Stimulated activated CD4-positive, alpha-beta T cell treated with anti-CD3 and anti-CD28 coated beads, Interleukin-2, amount 100 ng/mL, for 24 hours (primary cell): ENCODE measurements around the gene C16orf90.

Source experiments
- DNase-seq, 2 donors: peaks; one replicate each; pipeline ENCODE4 v3.0.0-alpha.2; 2020

C16orf90 gene, protein sequence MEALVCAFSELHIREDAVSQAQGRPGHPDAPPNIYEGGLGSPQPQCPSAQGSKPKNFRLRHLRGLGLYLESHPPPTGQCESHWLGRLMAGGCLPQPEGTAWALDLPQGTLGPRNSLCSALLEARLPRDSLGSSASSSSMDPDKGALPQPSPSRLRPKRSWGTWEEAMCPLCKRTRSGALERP

DNA sequence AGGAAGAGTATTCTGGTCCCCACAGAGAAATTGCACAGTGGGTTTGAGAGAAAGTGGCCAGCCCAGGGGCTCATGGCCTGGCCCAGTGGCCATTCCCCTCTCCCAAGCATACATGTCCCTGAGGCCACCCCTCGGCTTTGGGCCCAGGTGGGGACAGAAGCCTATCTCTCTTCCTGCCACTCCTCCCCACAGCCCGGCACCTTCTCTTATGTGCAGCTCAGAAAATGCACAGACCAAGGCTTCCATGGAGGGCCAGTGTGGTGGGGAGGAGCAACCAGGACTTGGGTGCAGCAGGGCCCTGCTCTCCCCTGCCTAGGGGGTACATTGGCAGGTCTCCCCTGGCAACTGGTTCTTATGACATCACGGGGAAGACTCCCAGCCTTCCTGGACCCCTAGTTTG, at the start of gene C16orf90:
Gene C16orf90, minus strand, starts transcription at position 314 of the 400 bp plus-strand sequence. Its CDS starts 68 bp downstream, at position 246.
- DNase-seq = no peak

DNA sequence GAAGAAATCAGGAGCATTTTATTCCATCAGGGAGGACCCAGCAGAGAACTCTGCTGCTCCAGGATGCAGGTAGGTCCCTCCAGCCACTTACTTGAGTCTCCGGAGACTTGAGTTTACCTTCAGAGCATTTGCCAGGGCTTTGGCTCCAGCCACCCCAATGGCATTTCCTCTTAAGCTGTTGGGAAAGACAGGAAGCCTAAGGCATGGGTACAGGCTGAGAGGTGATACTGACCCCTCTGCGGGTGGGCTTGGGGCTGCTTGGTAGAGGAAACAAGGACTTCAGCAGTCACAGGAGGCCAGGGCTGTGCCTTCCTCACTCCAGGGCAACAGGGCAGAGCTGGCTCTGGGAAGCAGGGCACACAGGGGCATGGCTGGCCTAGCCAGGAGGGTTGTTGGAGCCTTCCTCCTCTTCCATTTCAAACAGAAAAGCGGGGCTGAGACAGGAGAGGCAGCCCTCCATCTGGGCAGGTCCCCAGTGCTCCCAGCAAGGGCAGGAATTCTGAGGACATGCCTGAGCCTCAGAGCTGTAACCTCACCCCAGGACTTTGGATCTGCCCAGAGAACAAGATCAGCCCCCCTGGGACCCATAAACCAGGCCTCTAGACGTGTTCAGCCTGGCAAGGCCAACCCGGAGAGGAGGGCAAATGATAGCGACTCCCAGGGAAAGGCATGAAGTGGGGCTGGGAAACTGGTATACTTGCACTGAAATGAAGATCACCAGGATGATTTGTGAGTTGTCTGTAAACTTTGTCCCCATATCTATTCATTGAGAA, 47.5 kb upstream of the C16orf90 start:
- DNase-seq = no peak

DNA sequence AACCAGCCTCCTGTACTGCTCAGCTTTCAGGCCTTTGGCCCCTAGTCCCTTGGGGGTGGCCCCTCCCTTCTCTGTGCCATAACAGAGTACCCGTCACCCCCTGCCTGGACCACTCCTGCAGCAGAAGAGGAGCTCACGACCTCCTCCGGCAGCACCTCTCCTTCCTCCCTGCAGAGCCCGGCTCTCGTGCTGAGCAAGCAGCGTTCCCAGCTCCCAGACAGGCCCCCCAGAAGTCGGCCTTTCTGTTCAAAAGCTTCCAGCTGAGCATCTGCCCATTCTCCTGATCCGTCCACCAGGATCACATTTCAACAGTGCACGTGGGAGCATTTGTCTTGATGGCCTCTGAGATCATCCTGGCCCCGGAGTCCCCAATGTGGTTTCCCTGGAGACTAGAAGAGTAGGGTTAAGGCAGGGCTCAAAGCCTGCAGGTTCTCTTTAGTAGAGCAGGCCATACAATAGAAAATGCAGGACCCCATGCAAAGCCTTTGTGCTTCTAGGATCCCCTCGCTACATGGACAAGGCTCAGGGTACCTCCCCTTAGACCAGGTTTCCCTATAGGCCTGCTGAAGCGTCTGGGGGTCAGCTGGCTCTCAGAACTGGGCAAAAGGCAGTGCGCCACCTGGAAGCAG, 46.4 kb upstream of the C16orf90 start:
- no peak for DNase-seq

DNA sequence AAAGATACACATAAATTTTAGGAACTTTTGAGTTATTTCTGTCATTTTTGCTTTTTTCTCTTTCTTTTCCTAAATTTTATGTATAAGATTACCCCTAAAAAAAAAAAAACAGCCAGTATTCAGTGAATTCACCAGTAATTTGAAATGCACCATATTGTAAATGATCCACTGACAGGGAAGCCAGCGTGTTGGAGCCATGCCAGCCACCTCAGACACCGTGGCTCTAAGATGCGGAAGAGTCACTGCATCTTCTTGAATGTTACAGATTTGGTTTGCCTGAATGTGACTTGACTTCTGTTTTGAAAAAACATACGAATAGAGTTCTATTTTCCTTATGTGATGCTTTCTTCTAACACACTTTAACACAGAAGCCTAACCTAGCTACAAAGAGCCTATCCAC, 42.9 kb upstream of the C16orf90 start:
- no peak for DNase-seq

DNA sequence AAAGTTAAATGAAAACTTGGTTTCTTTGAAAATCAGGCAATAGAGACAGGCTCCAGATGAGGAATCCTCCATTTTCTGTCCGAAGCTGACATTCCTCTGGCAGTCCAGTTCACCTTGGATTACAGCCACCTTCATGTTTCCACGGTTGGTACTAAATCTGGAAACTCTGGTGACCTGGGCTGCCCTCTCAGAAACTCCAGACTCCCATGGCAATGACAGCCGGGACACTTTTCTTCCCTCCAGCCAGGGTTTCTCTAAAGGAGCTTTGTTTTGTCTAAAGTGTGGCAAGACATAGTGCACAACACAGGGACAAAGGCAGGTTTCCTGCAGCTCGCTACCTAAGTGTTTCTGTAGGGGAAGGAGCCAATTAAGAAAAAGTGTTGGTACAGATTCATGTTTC, 41.6 kb upstream of the C16orf90 start:
- no peak for DNase-seq

DNA sequence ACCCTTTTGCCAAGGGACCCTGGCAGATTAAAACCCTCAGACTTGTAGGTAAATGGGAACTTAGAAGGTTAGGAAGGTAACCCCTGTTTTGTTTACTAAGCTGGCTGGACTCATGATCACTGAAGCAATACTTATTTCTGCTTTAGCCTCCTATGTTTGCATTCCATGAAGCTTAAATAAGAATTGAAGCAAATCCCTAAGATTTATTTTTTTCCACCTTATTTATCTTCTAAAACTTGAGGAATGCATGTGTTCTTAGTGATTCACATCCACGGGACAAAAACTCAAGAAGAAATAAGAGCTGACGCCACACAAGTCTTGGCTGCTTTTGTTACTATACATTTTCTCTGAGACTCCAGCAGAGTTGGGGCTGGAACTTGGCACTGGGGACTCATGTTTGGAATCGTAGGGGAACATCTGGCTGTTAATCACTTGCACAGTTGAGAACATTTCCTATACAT, 41.0 kb upstream of the C16orf90 start:
- no peak for DNase-seq

DNA sequence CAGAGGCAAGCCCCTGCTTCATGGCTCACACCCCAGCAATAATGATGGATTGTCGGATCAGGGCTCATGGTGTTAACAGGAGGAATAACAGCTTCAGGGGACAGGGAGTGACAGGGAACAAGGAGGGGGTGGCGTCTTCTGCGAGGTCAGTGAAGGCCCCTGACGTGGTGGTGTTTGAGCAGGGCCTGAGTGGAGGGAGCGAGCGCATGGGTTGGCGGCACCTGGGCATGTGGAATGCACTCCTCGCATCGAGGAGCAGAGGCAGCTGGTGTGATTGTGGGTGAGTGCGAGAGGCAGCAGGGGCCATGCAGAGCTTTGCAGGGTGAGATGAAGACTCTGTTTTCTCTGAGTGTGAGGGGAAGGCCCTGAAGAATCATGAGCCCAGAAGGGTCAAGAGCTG, 38.8 kb upstream of the C16orf90 start:
- DNase-seq = no peak

DNA sequence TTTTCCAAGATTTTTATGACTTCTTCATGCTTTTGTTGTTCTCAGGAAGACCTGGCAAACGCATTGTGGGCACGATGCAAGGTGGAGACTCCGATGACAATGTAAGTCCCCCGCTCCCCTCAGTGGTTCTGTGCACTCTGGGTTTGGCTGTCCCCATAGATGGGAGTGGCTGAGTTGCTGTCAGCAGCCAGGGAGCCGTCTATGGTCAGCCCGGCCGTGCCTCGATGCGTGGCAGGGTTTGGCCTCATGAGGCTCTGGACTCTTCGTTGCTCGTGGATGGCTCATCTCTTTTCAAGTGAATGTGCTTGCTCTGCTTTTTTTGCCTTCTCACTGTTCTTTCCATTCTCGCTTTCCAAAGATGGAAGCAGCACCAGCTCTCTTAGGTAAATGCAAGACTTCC, 37.5 kb upstream of the C16orf90 start:
- DNase-seq = no peak

DNA sequence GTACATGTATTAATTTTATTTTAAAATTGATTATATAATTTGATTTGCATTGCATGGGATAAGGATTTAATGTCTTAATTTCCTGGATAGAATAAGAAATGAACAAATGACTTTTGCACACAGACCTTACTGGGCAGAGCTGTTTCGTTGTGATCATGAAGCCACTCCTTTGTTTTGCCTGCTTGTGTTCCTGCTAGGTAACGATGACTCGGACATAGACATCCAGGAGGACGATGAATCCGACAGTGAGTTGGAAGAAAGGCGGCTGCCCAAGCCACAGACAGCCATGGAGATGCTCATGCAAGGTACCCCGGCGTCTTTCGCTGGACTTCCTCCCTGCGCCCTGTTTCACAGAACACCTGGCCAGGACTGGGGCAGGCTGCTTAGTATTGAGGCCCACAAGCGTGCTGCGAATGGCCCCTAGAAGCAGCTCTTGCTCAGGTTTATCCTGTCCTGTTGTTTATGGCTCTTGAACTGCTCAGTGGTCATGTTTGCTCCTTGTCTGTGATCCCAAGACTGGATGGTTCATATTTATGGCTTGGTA, 35.2 kb upstream of the C16orf90 start:
- no peak for DNase-seq

DNA sequence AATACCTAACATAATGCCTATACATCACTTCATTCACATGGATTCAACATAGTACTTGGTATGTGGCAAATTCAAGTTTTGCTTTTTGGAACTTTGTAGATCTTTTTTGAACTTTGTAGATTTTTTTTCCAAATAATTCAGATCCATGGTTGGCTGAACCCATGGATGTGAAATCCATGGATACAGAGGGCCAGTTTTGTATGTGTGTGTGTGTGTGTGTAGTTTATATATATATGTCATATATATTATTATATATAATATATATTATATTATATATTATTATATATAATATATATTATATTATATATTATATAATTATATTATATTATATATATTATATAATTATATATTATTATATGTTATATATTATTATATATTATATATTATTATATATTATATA, 33.9 kb upstream of the C16orf90 start:
- DNase-seq = no peak

DNA sequence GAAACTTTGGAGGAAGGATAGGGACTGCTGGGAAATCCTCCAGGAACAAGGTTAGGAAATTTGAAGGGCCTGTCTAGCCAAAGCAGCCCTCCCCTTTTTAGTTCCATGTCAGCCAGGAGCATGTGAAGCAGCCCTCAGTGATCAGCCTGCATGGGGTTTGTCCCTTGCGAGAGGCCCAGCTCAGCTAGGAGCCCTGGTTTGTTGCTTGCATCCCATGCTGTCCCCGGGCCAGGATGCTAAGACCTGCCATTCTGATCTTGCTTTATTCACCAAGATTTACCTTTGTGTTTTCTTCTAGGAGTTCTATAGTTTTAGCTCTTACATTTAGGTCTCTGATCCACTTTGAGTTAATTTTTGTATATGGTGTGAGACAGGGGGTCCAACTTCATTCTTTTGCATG, 33.1 kb upstream of the C16orf90 start:
- no peak for DNase-seq

DNA sequence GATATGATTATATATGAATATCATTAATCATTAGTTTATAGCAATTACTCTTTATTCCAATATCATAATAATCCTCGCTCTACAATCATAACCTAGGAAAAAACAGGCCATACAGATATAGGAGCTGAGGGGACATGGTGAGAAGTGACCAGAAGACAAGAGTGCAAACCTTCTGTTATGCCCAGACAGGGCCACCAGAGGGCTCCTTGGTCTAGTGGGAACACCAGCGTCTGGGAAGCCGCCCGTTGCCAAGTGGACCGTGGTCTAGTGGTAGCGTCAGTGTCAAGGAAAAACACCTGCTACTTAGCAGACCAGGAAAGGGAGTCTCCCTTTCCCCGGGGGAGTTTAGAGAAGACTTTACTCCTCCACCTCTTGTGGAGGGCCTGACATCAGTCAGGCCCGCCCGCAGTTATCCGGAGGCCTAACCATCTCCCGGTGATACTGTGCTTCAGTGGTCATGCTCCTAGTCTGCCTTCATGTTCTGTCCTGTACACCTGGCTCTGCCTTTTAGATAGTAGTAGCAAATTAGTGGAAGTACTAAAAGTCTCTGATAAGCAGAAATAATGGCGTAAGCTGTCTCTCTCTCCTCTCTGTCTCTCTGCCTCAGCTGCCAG, 32.0 kb upstream of the C16orf90 start:
- peak; percentile 64 to 70 for DNase-seq

DNA sequence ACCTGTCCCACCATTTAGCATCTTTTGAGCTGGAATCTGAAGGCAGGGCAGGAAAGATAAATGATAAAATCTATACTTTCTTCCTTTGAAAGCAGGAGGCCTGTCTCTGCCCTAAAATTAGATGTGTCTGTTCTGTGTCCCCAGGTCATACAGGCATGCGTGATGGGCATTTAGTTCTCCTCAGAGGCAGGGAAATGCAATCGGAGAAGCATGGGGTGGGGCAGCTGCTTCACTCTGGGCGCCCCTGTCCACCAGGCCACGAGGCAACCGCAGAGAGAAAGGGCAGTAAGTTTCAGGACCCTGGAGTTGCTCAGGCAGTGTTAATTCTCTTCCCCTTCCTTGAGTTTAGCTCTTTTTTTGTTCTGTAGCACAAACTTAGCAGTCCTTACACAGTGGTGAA, 30.7 kb upstream of the C16orf90 start:
- no peak for DNase-seq

DNA sequence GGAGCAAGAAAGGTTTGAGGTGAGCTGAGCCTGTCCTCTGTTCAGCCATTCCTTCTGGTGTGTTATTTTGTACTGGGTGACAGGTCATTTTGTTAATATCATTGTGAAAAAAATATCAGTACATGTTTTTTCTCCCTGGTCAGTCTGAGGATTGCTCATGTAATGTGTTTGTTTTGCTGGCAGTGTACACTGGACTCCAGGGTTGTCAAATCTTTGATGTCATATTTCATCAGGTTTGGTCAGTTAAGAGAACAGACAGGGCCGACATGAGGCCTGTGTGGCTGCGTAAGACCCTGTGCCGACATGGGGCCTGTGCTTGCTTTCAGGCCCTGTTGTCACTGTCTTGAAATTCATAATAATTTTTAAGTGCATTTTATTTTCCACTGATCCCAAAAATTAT, 28.0 kb upstream of the C16orf90 start:
- no peak for DNase-seq

DNA sequence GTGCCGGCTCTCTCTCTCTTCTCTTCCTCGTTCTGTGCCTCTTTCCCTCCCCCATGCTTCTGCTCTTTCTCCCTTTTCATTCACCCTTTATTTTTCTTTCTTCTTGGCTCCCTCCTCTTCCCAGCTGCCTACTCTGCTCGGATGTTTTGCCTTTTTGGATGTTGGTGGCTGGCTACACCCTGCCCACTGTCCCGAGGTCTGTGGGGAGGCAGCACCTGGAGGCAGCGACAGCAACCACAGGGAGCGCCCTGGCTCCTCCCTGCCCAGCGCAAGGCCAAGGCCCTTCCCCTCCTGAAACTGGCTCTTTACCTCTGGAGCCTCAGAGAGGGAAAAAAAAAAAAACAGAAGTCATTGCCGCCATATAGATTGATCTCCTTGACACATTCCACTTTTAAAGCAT, 25.6 kb upstream of the C16orf90 start:
- DNase-seq = no peak

DNA sequence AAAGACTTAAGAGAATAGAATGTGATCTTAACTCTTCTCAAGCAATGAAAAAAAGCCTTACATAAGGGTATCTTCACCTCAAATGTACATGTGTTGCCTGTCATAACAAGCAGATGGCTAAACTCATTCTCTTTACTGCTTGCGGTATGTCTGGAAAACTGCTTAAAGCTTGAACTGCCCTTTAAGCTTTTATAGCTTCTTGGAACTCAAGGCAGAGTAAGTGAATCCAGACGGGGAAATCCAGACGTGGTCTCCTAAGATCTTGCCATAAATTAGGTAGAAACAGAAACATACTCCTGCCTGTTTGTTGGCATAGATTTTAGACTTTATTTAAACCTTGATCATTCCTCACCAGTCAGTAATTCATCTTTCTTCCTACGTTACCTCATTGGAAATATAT, 25.1 kb upstream of the C16orf90 start:
- DNase-seq = no peak

DNA sequence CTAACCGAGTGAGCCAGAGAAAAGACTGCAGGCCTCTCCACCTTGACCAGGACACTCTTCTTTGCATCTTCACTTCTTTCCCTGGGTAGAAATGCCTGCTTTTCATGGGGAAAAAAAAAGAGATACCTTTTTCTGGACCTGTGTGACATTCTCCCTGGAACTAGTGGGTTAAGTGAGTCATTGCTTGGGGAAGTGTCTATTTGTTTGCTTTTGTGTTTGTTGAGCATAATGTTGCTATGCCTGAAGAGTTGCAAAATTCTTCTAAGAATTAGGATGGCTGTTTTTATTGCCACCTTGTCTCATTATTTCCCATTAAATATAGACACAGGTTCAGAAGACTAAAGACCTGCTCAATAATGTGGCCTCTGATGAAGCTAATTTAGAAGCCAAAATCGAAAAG, 24.3 kb upstream of the C16orf90 start:
- no peak for DNase-seq

DNA sequence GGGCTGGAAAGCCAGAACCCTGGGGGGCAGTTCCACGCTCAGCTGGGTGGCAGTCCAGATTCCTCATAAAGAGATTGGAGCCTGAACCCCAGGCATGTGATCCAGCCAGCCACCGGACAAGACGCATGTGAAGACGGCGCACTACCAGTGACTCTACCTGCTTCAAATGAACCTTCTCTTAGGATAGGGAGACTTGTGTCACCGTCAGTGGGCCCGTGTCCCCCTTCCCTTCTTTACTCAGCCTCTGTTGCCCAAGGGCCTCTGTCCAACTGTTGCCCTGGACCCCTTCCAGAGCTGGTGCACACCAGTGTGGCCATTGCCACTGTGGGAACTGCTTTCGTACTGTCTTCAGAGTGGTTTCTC, 23.7 kb upstream of the C16orf90 start:
- no peak for DNase-seq

DNA sequence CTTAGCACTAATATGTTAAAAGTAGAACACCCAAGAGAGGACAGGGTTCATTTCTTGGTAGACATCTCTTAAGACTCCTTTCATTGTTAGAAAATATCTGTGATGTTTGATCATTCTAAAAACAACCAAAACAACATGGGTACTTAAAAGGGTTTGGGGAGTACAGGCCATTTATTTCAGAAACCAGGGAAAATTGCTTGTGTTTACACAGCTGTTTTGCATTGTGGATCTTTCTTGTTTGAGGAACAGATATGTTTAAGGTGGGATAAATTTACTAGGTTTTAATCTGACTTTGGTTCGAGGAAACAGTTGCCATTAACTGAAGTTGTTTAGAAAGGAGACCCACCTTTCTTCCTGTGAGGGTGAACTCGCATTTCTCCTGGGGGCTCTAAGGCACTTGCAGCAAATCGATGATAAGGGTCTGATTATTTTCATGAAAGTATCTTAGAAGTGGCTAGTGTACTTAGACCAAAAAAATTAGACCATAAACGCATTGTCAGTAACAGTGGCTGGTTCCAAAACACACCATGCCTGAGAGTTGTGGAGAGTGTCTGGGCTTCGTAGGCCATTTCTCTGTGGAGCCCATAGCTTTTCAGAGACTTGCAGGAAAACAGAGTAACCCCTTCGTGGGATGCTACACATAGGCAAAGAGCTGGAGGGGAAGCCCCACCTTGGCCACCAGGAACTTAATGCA, 23.1 kb upstream of the C16orf90 start:
- DNase-seq = no peak

DNA sequence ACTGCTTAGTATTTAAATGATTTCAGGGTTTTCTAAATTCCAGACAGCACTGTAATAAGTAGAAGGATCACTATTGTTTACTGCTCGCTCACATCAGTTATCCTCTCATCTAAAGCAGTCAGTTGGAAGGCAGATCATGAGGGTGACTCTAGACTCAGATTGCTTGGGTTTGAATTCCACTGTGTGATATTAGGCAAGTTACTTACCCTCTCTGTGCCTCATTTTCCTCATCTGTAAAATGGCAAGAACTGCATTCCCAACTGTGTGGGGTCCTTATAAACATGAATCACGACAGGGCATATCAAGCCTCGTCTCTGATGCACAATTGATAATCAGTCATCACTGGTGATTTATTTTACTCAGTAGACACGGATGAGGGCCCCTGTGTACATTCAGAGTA, 20.6 kb upstream of the C16orf90 start:
- no peak for DNase-seq

DNA sequence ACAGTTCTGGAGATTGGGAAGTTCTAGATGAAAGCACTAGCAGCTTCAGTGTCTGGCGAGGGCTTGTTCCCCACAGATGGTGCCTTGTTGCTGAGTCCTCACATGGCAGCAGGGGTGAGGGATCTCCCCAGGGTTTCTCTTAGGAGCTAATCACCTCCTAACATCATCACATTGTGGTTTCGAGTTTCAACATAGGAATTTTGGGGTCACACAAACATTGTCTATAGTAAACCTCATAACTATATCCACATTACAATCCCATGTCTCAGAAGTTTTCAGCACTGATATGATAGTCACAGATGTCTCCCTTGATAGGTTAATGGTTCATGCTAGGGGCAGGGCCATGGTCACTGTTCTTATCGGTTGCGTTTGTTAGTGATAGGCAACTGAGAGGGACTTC, 19.3 kb upstream of the C16orf90 start:
- no peak for DNase-seq

DNA sequence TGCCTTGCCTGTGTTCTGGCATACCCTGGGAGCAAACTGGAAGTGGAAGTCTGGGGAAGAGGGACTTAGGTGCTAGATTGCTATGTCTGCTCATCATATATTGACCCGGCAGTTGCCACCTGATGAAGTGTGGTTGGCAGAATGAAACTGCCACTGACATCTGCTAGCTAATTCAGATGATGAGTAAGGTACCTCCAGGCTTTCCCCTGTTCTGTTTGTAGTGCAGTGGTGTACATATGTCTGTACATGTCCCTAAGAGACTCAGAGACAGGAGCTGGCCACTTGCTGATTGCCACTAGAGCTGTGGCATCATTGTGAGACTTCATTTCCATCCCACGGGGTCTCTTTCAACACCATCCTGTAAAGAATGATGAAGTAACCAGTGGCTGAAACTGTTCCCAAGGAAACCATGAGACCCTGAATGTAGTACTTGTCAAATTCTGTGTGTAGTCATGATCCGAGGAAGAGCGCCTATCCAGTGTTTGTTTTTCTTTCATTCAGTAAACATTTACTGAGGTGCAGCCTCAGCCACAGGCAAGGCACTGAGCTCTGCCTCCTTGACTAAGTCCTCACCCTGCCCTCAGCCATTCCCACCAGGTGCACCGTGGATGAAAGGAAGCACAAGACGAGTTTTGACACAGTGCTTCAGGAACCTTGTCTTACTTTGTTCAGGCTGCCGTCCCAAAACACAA, 18.7 kb upstream of the C16orf90 start:
- no peak for DNase-seq
